Mesendoderm (in vitro differentiated cells): ENCODE measurements around the gene SOX18.

Experiments used
- DNase-seq: peaks from one replicate; pipeline ENCODE4 v3.0.0; 2013
- H2AK5ac ChIP-seq: 2 replicates; pipeline ENCODE4 v1.6.1; 2013; ENCODE audit warnings: low read length, inconsistent platforms
- H2BK120ac ChIP-seq: 2 replicates; pipeline ENCODE4 v1.6.1; 2013; ENCODE audit warnings: low read depth, mild to moderate bottlenecking, low read length, moderate library complexity, mixed read lengths
- H2BK15ac ChIP-seq: replicated peaks from 2 replicates; pipeline ENCODE4 v1.6.1; 2013; ENCODE audit warnings: low read depth, mild to moderate bottlenecking, moderate library complexity
- H2BK5ac ChIP-seq: 2 replicates; pipeline ENCODE4 v1.6.1; 2013; ENCODE audit warnings: low read length, inconsistent platforms
- H3K18ac ChIP-seq: 2 replicates; pipeline ENCODE4 v1.6.1; 2013; ENCODE audit warnings: mild to moderate bottlenecking, low read length, mixed read lengths
- H3K23ac ChIP-seq: one replicate; pipeline ENCODE4 v1.6.1; 2013; ENCODE audit warnings: low read length
- H3K27ac ChIP-seq: 2 replicates; pipeline ENCODE4 v1.5.1; 2013; ENCODE audit warnings: low read depth, mild to moderate bottlenecking, inconsistent platforms, low read length, moderate library complexity
- H3K27me3 ChIP-seq: 2 replicates; pipeline ENCODE4 v1.6.1; 2013; ENCODE audit warnings: low read length, control low read depth, mild to moderate bottlenecking, inconsistent platforms; ENCODE audit not compliant: insufficient read depth, poor library complexity
- H3K36me3 ChIP-seq: 2 replicates; pipeline ENCODE4 v1.6.1; 2013; ENCODE audit warnings: low read length, inconsistent platforms; ENCODE audit not compliant: control insufficient read depth, insufficient read depth
- H3K4ac ChIP-seq: one replicate; pipeline ENCODE4 v1.6.1; 2013; ENCODE audit warnings: low read depth, mild to moderate bottlenecking, low read length, moderate library complexity
- H3K4me1 ChIP-seq: 2 replicates; pipeline ENCODE4 v1.6.1; 2013; ENCODE audit warnings: low read depth, low read length, inconsistent platforms; ENCODE audit not compliant: control insufficient read depth
- H3K4me2 ChIP-seq: 2 replicates; pipeline ENCODE4 v1.6.1; 2013; ENCODE audit warnings: low read length
- H3K4me3 ChIP-seq: 2 replicates; pipeline ENCODE4 v1.5.1; 2013; ENCODE audit warnings: mild to moderate bottlenecking, low read length
- H3K56ac ChIP-seq: one replicate; pipeline ENCODE4 v1.6.1; 2013; ENCODE audit warnings: low read length
- H3K79me1 ChIP-seq: 2 replicates; pipeline ENCODE4 v1.6.1; 2013; ENCODE audit warnings: low read length, inconsistent platforms
- H3K79me2 ChIP-seq: 2 replicates; pipeline ENCODE4 v1.6.1; 2013; ENCODE audit warnings: mild to moderate bottlenecking, low read length; ENCODE audit not compliant: control insufficient read depth, insufficient read depth
- H3K9ac ChIP-seq: 2 replicates; pipeline ENCODE4 v1.6.1; 2013; ENCODE audit warnings: low read length, inconsistent platforms
- H4K5ac ChIP-seq: one replicate; pipeline ENCODE4 v1.6.1; 2013; ENCODE audit warnings: low read length
- H4K8ac ChIP-seq: one replicate; pipeline ENCODE4 v1.6.1; 2013; ENCODE audit warnings: low read depth, mild to moderate bottlenecking, control low read depth, low read length, moderate library complexity
- WGBS: extraction: QIAGEN DNeasy Blood & Tissue Kit; methylation state at CpG from one replicate; pipeline ENCODE4 v1.1.7; 2013; ENCODE audit warnings: low lambda C conversion rate, missing lambda C conversion rate; ENCODE audit not compliant: insufficient coverage; ENCODE audit errors: extremely low coverage; 5-methylcytosine and 5-hydroxymethylcytosine counted together

SOX18 gene

DNA sequence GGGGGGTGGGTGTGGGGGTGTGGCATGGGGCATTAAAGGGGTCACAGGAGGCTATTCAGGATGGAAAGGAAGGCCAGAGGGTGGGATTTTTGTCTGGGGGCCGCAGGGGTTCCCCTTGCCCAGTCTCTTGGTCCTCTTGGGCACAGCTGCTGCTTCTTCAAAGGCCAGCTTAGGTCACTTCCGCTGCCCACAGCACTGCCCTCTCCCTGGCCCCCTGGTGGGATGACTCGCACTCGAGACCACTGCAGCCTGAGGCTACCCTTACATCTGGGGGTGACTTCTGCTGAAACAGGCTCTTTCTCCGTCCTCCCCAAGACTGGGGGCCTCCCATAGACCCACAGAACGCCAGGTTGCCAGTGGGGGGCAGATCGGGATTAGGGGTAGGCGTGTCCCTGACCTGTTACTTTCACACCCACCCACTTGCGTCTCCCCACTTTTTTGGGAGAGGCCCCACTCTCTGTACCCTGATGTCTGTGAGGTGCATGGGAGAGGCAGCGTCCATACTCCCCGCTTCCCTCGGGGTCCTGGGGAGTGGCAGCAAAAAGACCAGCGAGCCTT, 33.5 kb upstream of the SOX18 start:
- Histone ChIP-seq H3K79me2 (no peaks in the 10 kb centered on the region), H3K18ac (no peak overlapping the region), H4K5ac (no peak overlapping the region), H4K8ac (no peak overlapping the region), H3K56ac (no peak overlapping the region), H3K4me1 (no peaks in the 10 kb centered on the region), H3K4ac (no peak overlapping the region), H2BK5ac (no peak overlapping the region), H3K4me2 (peak overlapping the region; percentile 5), H3K4me3 (no peak overlapping the region), H3K27ac (no peak overlapping the region), H2AK5ac (no peak overlapping the region), H3K23ac (no peak overlapping the region), H3K27me3 (peaks cover 19% of the 10 kb centered on the region), H3K79me1 (no peaks in the 10 kb centered on the region), H3K9ac (peak overlapping the region; percentile 3), H3K36me3 (no peaks in the 10 kb centered on the region), H2BK15ac (no peak overlapping the region), H2BK120ac (no peak overlapping the region)
- no peak for DNase-seq
- whole genome bisulfite sequencing: no CpG with 5 or more reads among the region's 13 CpGs

DNA sequence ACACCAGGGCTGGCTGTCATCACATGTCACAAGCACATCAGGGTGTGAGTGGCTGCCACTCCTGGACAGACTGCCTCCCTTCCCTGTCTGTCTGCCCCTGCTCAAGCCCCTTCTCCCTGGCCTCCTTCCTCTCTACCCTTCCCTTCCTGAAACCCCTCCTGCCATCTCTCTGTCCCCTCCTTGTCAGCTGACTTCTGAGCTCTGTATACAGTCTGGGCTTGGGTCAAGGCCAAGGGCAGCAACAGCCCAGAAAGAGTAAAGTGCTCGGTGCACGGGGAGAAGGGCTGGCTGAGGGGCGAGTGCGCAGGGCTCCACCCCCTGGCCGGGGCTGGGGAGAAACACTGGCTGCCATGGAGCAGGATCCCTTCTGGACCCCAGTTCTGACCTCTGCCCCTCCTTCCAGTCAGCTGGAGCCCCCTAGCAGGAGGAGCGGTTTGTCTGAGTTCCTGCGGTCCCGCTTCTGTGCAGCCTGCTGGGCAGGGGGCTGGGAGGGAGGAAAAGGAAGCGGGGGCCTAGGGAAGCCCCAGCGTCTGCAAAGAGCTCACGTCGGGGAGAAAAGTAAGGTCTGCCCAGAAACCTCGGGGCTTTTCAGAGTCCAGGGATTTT, 32.8 kb upstream of the SOX18 start:
- Histone ChIP-seq H2BK15ac (no peak overlapping the region), H3K56ac (no peak overlapping the region), H3K4ac (no peak overlapping the region), H4K8ac (no peak overlapping the region), H3K4me2 (no peak overlapping the region), H3K79me2 (no peaks in the 10 kb centered on the region), H3K4me1 (no peaks in the 10 kb centered on the region), H3K27me3 (peaks cover 19% of the 10 kb centered on the region), H3K23ac (no peak overlapping the region), H3K27ac (no peak overlapping the region), H3K79me1 (no peaks in the 10 kb centered on the region), H4K5ac (no peak overlapping the region), H3K9ac (no peak overlapping the region), H3K36me3 (no peaks in the 10 kb centered on the region), H2BK5ac (no peak overlapping the region), H2BK120ac (no peak overlapping the region), H3K18ac (no peak overlapping the region), H2AK5ac (no peak overlapping the region), H3K4me3 (no peak overlapping the region)
- DNase-seq: no peak
- WGBS: no CpG with 5 or more reads among the region's 13 CpGs

DNA sequence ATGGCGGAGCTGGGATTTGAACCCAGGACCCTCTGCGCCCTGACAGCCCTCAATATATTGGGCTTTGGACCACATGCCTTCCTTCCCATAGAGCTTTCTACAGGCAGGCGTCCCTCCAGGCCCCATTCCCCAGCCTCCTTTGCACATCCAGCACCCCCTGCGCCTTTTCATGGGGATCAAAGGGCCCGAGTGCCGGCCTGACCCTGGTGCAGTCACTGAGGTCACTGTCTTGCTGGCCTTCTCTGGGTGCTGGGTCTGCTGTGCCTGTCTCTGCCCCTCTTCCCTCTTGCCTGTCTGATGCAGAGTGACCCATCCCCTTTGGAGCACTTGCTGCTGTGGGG, 32.2 kb upstream of the SOX18 start:
- H2BK15ac ChIP-seq: no peak overlapping the region

DNA sequence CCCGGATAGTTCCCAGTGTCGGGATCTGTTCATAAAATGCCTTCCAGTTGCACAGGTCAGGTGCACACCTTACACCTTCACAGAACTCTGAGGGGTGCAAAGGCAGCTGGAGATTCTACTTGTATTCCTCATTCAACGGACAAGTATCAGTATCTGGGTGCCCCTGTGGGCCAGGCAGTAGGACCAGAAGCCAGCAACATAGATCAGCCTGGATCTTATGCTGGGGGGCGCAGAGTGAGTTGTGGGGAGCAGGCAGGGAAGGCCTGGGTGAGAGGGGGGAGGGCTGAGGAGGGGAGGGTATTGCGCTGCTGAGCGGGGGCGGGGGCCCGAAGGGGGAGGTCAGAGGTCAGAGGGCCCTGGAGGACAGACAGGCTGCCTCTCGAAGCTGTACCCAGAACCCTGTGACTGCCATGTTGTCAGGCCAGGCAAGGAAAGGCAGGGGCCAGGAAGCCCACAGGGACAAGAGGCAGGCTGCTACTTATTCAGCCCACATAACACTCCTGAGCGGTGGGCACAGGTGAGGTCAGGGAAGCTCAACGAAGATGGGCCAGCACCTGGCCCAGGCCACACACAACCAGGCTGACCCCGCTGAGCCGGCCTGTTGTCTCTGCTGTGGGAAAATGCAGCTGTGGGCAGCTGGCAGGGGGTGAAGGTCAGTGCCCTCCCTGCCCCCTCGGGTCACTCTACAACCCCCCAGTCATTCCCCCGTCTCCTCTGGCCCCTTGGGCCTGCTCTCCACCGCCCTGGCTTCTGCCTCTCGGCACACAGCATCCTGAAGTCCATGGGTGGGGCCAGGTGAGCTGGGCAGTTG, 31.6 kb upstream of the SOX18 start:
- Histone ChIP-seq H2BK5ac (no peak overlapping the region), H3K4me3 (no peak overlapping the region), H3K18ac (no peak overlapping the region), H3K27me3 (peaks cover 19% of the 10 kb centered on the region), H3K9ac (peak overlapping the region; percentile 93), H2BK120ac (no peak overlapping the region), H3K4me1 (no peaks in the 10 kb centered on the region), H3K36me3 (no peaks in the 10 kb centered on the region), H2BK15ac (no peak overlapping the region), H3K27ac (no peak overlapping the region), H2AK5ac (no peak overlapping the region), H4K5ac (no peak overlapping the region), H3K4me2 (no peak overlapping the region), H3K79me1 (no peaks in the 10 kb centered on the region), H3K23ac (no peak overlapping the region), H3K79me2 (no peaks in the 10 kb centered on the region), H3K4ac (no peak overlapping the region), H3K56ac (no peak overlapping the region), H4K8ac (no peak overlapping the region)
- no peak for DNase-seq
- no CpG with 5 or more reads among the region's 17 CpGs for WGBS

More for the DNA sequence above, 32.2 kb upstream of the SOX18 start:
- Histone ChIP-seq H2BK5ac (no peak overlapping the region), H3K79me2 (no peaks in the 10 kb centered on the region), H3K4me1 (no peaks in the 10 kb centered on the region), H2BK120ac (no peak overlapping the region), H4K5ac (no peak overlapping the region), H3K56ac (no peak overlapping the region), H2AK5ac (no peak overlapping the region), H4K8ac (no peak overlapping the region), H3K4me2 (no peak overlapping the region), H3K79me1 (no peaks in the 10 kb centered on the region), H3K4ac (no peak overlapping the region), H3K4me3 (no peak overlapping the region), H3K36me3 (no peaks in the 10 kb centered on the region), H3K9ac (no peak overlapping the region), H3K23ac (no peak overlapping the region), H3K27me3 (peaks cover 19% of the 10 kb centered on the region), H3K18ac (no peak overlapping the region), H3K27ac (no peak overlapping the region)
- DNase-seq: no peak
- WGBS: no CpG with 5 or more reads among the region's 6 CpGs

DNA sequence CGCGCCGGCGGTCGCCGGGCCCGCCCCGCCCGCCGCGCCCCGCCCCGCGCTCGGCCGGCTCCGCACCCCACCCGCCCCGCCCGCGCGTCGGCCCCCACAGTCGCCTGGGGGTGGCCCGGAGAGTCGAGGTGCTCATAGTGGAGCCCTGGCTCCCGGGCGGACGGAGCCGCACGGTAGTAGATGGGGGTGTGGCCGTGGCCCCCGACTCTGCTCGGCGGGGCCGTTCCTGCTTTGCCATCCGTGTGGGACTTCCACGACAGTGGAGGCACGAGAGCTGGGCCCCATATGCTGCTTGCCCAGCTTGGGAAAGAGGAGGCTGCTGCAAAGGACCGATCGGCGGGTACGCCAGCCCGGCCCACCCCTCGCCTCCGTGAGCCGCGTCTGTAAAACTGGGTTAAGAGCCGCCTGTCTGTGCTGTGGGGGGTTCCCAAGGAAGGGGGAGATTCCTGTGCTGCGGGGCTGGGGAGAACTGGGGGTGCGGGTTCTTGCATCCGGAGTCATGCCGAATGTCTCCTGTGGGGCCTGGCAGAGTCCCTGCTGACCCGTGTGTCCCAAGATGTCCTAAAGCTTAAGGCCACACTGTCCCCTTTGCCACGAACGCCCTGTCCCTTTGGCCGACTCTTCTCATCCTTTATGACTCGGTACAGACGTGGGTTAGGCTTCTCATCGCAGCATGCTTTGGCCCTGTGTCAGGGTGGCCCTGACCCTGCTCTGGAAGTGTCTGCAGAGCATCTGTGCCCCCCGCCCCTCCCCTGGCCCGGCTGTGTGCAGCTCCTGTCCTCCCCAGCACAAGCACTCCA, 30.8 kb upstream of the SOX18 start, which contains the start of gene OPRL1:
Gene OPRL1, plus strand, starts transcription at position 70 of the 800 bp plus-strand sequence. CDS start 12,639 bp downstream, outside the sequence.
- H3K27me3 ChIP-seq: peaks cover 16% of the 10 kb centered on the region
- no peak within 1 kb of the TSS for H2BK15ac ChIP-seq
- no peak within 1 kb of the TSS for H2BK120ac ChIP-seq
- no peaks in the 10 kb centered on the region for H3K4me1 ChIP-seq
- H4K8ac ChIP-seq: peak within 1 kb of the TSS; percentile 97
- H2BK5ac ChIP-seq: no peak within 1 kb of the TSS
- H3K79me2 ChIP-seq: no peaks in the 10 kb centered on the region
- peak within 1 kb of the TSS; percentile 75 for H3K4me3 ChIP-seq
- no peak within 1 kb of the TSS for H2AK5ac ChIP-seq
- H3K4ac ChIP-seq: peak within 1 kb of the TSS; percentile 82
- peak within 1 kb of the TSS; percentile 7 for H3K27ac ChIP-seq
- H3K36me3 ChIP-seq: no peaks in the 10 kb centered on the region
- peak within 1 kb of the TSS; percentile 80 for H3K23ac ChIP-seq
- no CpG with 5 or more reads among the region's 62 CpGs for WGBS
- no peaks in the 10 kb centered on the region for H3K79me1 ChIP-seq
- peak within 1 kb of the TSS; percentile 69 for H3K18ac ChIP-seq
- H4K5ac ChIP-seq: no peak within 1 kb of the TSS
- peak within 1 kb of the TSS; percentile 97 for H3K4me2 ChIP-seq
- H3K56ac ChIP-seq: peak within 1 kb of the TSS; percentile 98
- H3K9ac ChIP-seq: peak within 1 kb of the TSS; percentile 93
- no peak for DNase-seq
